Esophagus (tissue), 2 donors: ENCODE data around the gene TNFRSF8. TPM values are rescaled to one million over a fixed set of nuclear protein-coding genes. Genes with fewer than 3 reads are reported as not detected.

Experiments
- H3K27ac ChIP-seq, 2 donors: one replicate each; pipeline ENCODE4 v1.5.1; 2013; ENCODE audit warnings: low read depth in 2 of 2, mild to moderate bottlenecking in 2 of 2, inconsistent platforms in 1 of 2, low read length in 1 of 2, moderate library complexity in 1 of 2
- H3K27me3 ChIP-seq, 2 donors: one replicate each; pipeline ENCODE4 v1.6.1; 2013; ENCODE audit warnings: low read length in 2 of 2, control low read depth in 1 of 2, mild to moderate bottlenecking in 1 of 2; ENCODE audit not compliant: insufficient read depth in 2 of 2, control insufficient read depth in 1 of 2
- H3K36me3 ChIP-seq, 2 donors: one replicate each; pipeline ENCODE4 v1.6.1; 2013; ENCODE audit warnings: low read length in 1 of 2; ENCODE audit not compliant: control insufficient read depth in 2 of 2, insufficient read depth in 2 of 2
- H3K4me1 ChIP-seq, 2 donors: one replicate each; pipeline ENCODE4 v1.6.1; 2013; ENCODE audit warnings: low read length in 1 of 2; ENCODE audit not compliant: control insufficient read depth in 2 of 2, insufficient read depth in 2 of 2
- H3K4me3 ChIP-seq, 2 donors: one replicate each; pipeline ENCODE4 v1.5.1; 2013; ENCODE audit warnings: low read length in 2 of 2, mild to moderate bottlenecking in 2 of 2, low read depth in 1 of 2, moderate library complexity in 1 of 2
- H3K9me3 ChIP-seq, 2 donors: one replicate each; pipeline ENCODE4 v1.6.1; 2013; ENCODE audit warnings: mild to moderate bottlenecking in 2 of 2, low read depth in 1 of 2, low read length in 1 of 2, moderate library complexity in 1 of 2; ENCODE audit not compliant: control insufficient read depth in 2 of 2, insufficient read depth in 1 of 2
- WGBS, 2 donors: extraction: QIAGEN DNeasy Blood & Tissue Kit; methylation state at CpG; one replicate each; pipeline ENCODE4 v1.1.7; 2013; 5-methylcytosine and 5-hydroxymethylcytosine counted together
- polyA plus RNA-seq, 2 donors: library from polyadenylated mRNA; stranded (reverse); fragments of 200-250 nt; gene quantifications; one replicate each; pipeline ENCODE4 v1.2.3, GENCODE V29; 2013
- donor health status: healthy with polysubstance abuse.
- donor health status: Bipolar disorder and iron deficiency.

Gene TNFRSF8
- polyA plus RNA-seq, 2 donors: 0.14 TPM

DNA sequence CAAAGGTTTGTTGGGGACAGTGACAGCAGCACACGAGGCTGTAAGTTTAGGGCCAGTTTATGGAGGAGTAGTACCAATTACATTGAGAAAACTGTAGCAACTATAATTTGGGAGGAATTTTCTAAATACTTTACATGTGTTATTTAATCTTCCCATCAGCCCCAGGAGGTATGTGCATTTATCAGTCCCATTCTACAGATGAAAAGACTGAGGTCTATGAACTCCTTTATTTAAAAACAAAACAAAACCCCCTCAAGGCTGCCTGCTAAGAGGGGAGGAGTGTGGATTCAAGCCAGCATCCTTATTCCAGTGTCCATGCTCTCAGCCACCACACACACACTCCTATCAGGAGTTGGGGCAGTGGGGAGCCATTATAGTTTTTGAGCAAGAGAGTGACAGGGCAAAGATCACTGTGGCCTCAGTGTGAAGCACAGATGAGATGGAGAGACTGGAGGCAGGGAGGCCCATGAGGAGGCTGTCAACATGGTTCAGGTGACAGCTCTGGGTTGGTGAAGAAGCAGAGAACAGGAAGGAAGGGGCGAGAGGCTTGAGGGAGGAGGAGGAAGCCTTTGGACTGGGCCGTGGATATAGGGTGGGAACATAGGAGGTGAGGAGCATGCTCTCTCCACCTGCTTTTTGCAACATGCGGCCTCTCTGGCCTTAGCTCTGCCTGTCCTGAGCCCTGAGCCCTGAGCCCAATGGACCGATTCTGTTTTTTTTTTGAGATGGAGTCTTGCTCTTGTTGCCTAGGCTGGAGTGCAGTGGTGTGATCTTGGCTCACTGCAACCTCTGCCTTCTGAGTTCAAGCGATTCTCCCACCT is 113.4 kb downstream of the TNFRSF8 start:
- WGBS, 2 donors: 83 to 84% methylated on average over 6 of the region's 6 CpGs
- Histone ChIP-seq H3K9me3 (no peaks in the 10 kb centered on the region), H3K27me3 (no peaks in the 10 kb centered on the region), H3K4me1 (peaks cover 2 to 4% of the 10 kb centered on the region in 2 donors), H3K36me3 (no peaks in the 10 kb centered on the region), H3K4me3 (no peak overlapping the region), H3K27ac (peak overlapping the region in 1 of 2 donors; percentile 5)

DNA sequence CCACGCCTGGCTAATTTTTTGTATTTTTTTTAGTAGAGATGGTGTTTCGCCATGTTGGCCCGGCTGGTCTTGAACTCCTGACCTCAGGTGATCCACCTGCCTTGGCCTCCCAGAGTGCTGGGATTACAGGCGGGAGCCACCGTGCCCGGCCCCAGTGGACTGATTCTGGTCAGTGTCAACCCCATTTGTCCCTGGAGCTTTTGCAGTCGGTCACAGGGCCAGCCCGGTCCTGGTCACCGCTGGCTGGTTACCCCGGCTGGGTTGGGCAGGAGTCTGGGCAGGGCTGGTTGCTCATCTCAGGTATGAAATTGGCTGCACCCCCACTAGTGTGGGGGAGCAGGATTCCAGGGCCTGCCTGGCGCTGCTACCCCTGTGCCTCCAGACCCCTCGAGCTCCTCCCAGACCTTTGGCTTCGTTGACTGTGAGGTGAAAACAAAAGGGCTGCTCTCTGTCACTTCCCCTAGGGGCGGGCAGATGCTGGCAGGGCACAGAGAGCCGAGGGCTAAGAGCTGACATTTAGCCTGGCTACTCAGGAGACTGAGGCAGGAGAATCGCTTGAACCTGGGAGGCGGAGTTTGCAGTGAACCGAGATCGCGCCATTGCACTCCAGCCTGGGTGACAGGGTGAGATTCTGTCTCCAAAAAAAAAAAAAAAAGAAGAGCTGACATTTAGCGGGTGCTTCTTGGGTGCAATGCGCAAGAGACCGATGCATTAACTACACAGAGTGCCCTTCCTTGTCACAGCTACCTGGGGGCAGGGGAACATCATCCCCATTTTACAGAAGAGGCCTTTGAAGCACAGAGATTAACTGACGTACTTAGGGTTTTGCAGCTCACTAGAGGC is 114.3 kb downstream of the TNFRSF8 start:
- Histone ChIP-seq H3K36me3 (no peaks in the 10 kb centered on the region), H3K27me3 (no peaks in the 10 kb centered on the region), H3K4me1 (peaks cover 2 to 4% of the 10 kb centered on the region in 2 donors), H3K27ac (peak overlapping the region; percentile 2 to 67), H3K4me3 (no peak overlapping the region), H3K9me3 (no peaks in the 10 kb centered on the region)
- 74 to 75% methylated on average over 24 of the region's 24 CpGs for WGBS, 2 donors

DNA sequence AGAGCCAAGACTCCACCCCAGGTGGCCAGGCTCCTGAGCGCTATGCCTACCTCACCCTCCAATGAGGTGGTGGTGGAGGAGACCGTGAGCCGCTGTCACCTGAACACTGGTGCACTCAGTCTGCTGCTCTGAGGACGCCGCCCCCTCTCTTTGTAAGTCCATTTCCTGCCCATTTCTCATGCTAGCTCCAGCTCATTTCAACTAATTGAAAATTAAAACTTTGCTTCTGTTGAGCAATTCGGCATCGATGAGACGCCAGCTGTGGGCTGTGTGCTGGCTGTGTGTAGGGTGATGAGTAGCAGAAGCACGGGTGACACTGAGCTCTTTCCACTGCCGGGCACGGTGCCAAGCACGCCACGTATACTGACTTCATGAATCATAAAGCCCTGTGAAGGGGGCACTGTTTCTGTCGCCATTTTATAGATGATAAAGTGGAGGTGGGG is 114.9 kb downstream of the TNFRSF8 start:
- no peaks in the 10 kb centered on the region for H3K27me3 ChIP-seq
- H3K36me3 ChIP-seq: no peaks in the 10 kb centered on the region
- 27 to 42% methylated on average over 14 of the region's 14 CpGs for WGBS, 2 donors
- peaks cover 2 to 4% of the 10 kb centered on the region in 2 donors for H3K4me1 ChIP-seq
- no peaks in the 10 kb centered on the region for H3K9me3 ChIP-seq
- H3K4me3 ChIP-seq: no peak overlapping the region
- H3K27ac ChIP-seq: peak overlapping the region; percentile 36 to 67

DNA sequence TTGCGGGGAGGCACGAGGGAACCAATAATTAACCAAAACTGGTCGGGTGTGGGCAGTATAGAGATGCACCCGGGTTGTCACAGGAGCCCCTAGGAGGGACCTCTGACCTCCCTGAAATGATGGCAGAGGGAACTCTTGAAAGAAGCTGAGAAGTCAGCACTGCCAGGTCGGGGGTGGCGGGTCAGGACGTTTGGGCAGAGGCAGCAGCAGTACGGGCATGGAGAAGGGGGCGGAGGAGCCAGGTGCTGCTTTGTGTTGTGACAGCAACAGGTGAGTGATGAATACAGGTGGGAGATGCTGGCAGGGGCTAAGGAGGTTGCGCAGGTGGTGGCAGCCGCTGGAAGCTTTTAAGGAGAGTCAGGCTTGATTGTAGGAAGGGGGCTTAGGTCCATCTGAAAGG is 115.4 kb downstream of the TNFRSF8 start:
- no peaks in the 10 kb centered on the region for H3K9me3 ChIP-seq
- no peak overlapping the region for H3K4me3 ChIP-seq
- no peaks in the 10 kb centered on the region for H3K36me3 ChIP-seq
- peak overlapping the region; percentile 34 to 36 for H3K27ac ChIP-seq
- peaks cover 2 to 4% of the 10 kb centered on the region in 2 donors for H3K4me1 ChIP-seq
- no peaks in the 10 kb centered on the region for H3K27me3 ChIP-seq
- 40 to 41% methylated on average over 11 of the region's 11 CpGs for WGBS, 2 donors

DNA sequence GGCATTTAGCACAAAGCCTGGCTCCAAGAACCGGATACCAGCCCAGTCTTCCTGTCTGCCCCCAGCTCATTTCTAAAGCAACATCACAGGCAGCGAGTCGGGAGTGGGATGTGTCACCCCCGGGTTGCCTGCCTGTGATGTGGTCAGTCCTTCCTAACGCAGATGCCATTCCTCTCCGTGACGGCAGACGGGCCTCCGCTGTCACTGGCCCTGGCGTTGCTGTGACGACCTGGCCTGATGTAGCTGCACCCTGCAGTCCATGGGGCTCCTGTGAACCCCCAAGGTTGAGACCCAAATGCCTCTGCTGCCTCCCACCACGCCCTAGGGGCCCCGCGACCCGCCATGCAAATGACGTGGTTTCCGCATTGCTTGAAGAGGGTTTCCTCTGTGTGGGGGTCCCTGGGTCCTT is 116.0 kb downstream of the TNFRSF8 start:
- H3K4me3 ChIP-seq: no peak overlapping the region
- H3K27me3 ChIP-seq: no peaks in the 10 kb centered on the region
- WGBS, 2 donors: 50% methylated on average over 17 of the region's 17 CpGs
- H3K36me3 ChIP-seq: no peaks in the 10 kb centered on the region
- peak overlapping the region in 1 of 2 donors; percentile 36 for H3K27ac ChIP-seq
- no peaks in the 10 kb centered on the region for H3K9me3 ChIP-seq
- peaks cover 2 to 4% of the 10 kb centered on the region in 2 donors for H3K4me1 ChIP-seq

DNA sequence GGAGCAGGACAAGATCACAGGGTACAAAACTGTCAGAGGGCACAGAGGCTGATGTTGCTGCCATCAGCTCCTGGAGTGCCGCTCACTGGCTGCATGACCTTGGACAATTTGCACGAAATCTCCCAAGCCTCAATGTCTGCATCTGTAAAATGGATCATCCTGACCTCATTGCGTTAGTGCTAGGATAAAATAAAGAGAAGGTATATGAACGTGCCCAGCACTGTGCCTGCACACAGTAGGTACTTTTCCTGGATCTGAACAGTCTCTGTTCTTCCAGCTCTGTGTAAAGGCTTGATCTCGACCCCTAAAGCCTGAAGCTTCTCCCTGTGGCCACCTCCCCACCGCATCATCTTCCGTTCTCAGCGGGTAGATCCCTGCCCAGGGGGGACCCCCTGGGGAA is 116.6 kb downstream of the TNFRSF8 start:
- Histone ChIP-seq H3K4me3 (no peak overlapping the region), H3K9me3 (no peaks in the 10 kb centered on the region), H3K4me1 (peaks cover 2 to 5% of the 10 kb centered on the region in 2 donors), H3K36me3 (no peaks in the 10 kb centered on the region), H3K27me3 (no peaks in the 10 kb centered on the region), H3K27ac (peak overlapping the region in 1 of 2 donors; percentile 36)
- 85 to 90% methylated on average over 8 of the region's 8 CpGs for WGBS, 2 donors

DNA sequence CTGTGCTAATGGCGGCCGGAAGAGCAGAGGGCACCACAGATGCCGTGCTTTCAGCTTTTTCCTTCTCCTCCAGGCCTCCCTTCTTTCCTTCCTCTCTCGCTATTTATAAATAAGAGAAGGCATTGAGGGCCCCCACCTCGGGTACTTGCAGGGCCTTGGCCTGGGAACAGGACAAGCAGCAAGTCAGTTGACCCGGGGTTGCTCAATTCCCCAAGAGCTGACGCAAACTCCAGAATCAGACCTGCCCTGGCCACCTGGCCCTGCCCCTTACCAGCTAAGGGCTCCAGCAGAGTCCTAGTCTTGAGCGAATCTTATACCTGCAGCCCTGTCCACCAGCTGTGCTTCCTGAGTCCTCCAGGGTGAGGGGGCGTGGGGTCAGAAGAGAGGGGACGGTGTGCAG is 117.2 kb downstream of the TNFRSF8 start:
- H3K27ac ChIP-seq: peak overlapping the region in 1 of 2 donors; percentile 54
- no peak overlapping the region for H3K4me3 ChIP-seq
- no peaks in the 10 kb centered on the region for H3K9me3 ChIP-seq
- 73 to 80% methylated on average over 10 of the region's 10 CpGs for WGBS, 2 donors
- H3K36me3 ChIP-seq: no peaks in the 10 kb centered on the region
- H3K4me1 ChIP-seq: peaks cover 2 to 5% of the 10 kb centered on the region in 2 donors
- H3K27me3 ChIP-seq: no peaks in the 10 kb centered on the region

DNA sequence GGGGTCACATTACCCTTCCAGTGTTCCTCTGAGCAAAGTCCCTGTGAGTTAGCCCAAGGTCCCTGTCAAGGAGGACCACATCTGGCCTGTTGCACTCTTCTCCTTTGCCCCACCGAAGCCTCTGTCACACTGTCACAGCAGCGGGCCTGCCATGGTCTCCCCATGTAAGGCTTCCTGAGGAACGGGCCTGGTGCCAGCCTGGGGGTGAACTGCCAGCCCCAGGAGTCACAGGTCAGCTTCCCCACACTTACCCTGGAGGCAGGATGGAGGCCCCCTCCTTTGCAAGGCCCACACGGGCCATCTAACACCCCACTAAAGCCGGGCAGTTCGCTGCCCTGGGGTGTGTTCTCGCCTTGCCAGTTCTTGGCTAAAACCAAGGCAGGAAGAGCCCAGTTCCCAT is 117.8 kb downstream of the TNFRSF8 start:
- H3K36me3 ChIP-seq: no peaks in the 10 kb centered on the region
- no peaks in the 10 kb centered on the region for H3K27me3 ChIP-seq
- H3K9me3 ChIP-seq: no peaks in the 10 kb centered on the region
- peak overlapping the region in 1 of 2 donors; percentile 54 for H3K27ac ChIP-seq
- H3K4me3 ChIP-seq: no peak overlapping the region
- 70 to 76% methylated on average over 7 of the region's 7 CpGs for WGBS, 2 donors
- peaks cover 2 to 6% of the 10 kb centered on the region in 2 donors for H3K4me1 ChIP-seq

DNA sequence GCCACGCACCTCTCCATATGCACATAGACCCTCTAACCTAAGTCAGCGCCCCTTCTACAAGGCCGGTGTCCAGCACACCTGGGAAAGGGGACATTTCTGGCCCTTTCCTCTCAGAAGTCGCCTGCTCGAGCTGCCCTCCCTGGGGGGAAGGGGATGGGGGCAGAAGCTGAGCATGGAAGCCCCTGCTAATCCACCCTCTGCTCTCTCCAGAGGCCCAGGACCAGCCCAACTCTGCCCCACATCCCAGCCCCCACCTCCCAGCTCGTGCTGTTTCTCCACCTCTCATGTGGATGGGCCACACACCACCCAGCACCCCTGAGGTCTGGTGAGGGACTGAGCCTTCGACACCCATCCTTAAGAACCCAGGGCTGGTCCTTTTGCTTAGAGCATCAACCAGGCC is 118.5 kb downstream of the TNFRSF8 start:
- no peaks in the 10 kb centered on the region for H3K36me3 ChIP-seq
- H3K4me3 ChIP-seq: no peak overlapping the region
- H3K4me1 ChIP-seq: peaks cover 2 to 10% of the 10 kb centered on the region in 2 donors
- H3K27me3 ChIP-seq: no peaks in the 10 kb centered on the region
- WGBS, 2 donors: 90 to 92% methylated on average over 7 of the region's 7 CpGs
- peak overlapping the region in 1 of 2 donors; percentile 20 for H3K27ac ChIP-seq
- no peaks in the 10 kb centered on the region for H3K9me3 ChIP-seq
